HCT116 (cell line): ENCODE results near the gene FGF19. TPM values are rescaled to one million over a fixed set of nuclear protein-coding genes. Genes with fewer than 3 reads are reported as not detected.

Experiments
- ATAC-seq: fragments of 200-7000 bp; cut with Tn5 transposase; 2 replicates; pipeline ENCODE4 v1.9.1; 2020; ENCODE audit warnings: mild to moderate bottlenecking, moderate library complexity
- BruUV-seq: library from RNA; stranded (reverse); fragments of 400-500 nt; replicated peaks from 2 replicates; lab custom pipeline; 2021; lab: Mats Ljungman, UMichigan
- CTCF ChIA-PET: fragments of 300-600 bp; sonication (Branson Sonifier 250); formaldehyde crosslinking; loops from one replicate; lab custom pipeline; 2021; ENCODE audit warnings: antibody characterized with exemption; lab: Charles Lee
- POLR2A ChIA-PET: fragments of 300-600, 350-600 bp; sonication (Branson Sonifier 250); formaldehyde crosslinking; loops from one replicate; lab custom pipeline; 2021; ENCODE audit warnings: antibody characterized with exemption; lab: Charles Lee
- RAD21 ChIA-PET, 2 experiments: fragments of 300-600 bp; sonication (Branson Sonifier 250); formaldehyde crosslinking; loops; one replicate each; lab custom pipeline; 2023; ENCODE audit warnings: low total read pairs in 2 of 2; ENCODE audit not compliant: uncharacterized antibody in 2 of 2, unreplicated experiment in 2 of 2, low non-redundant PET in 1 of 2; lab: Charles Lee
- DNase-seq: peaks from one replicate; pipeline ENCODE4 v3.0.0-alpha.2; 2010; ENCODE audit warnings: low read depth, low spot score
- H2AFZ ChIP-seq: fragments of 200-600 bp; shearing (Covaris generic), sonication (generic); 2 replicates; pipeline ENCODE4 v1.6.1; 2017; ENCODE audit warnings: low read depth, mixed run types, mixed read lengths, antibody characterized with exemption, low read length; ENCODE audit not compliant: poor library complexity, severe bottlenecking
- H3K27ac ChIP-seq: 2 replicates; pipeline ENCODE4 v1.5.1; 2012; ENCODE audit warnings: low read depth, low read length
- H3K27me3 ChIP-seq: fragments of 200-600 bp; sonication (generic); 2 replicates; pipeline ENCODE4 v1.6.1; 2016; ENCODE audit warnings: mixed run types, low read length, mixed read lengths; ENCODE audit not compliant: insufficient read depth
- H3K36me3 ChIP-seq, 2 experiments: fragments of 200-500 bp in 1 of 2; fragments of 200-600 bp in 1 of 2; sonication (Bioruptor generic) in 1 of 2; sonication (generic) in 1 of 2; 2 replicates each; pipeline versions ENCODE4 v1.5.1 to v1.6.1; 2014 to 2016; ENCODE audit warnings: low read length in 2 of 2, inconsistent platforms in 1 of 2, mixed read lengths in 1 of 2, mixed run types in 1 of 2; ENCODE audit not compliant: insufficient read depth in 2 of 2, control insufficient read depth in 1 of 2
- H3K4me1 ChIP-seq, 2 experiments: fragments of 200-600 bp in 1 of 2; sonication (generic) in 1 of 2; 2 replicates each; pipeline versions ENCODE4 v1.5.1 to v1.6.1; 2012 to 2017; ENCODE audit warnings: low read length in 2 of 2, inconsistent platforms in 1 of 2, mild to moderate bottlenecking in 1 of 2, mixed read lengths in 1 of 2, mixed run types in 1 of 2, moderate library complexity in 1 of 2; ENCODE audit not compliant: insufficient read depth in 2 of 2, control insufficient read depth in 1 of 2
- H3K4me2 ChIP-seq: fragments of 200-600 bp; sonication (generic); 2 replicates; pipeline ENCODE4 v1.6.1; 2017; ENCODE audit warnings: mixed run types, low read length, mixed read lengths
- H3K4me3 ChIP-seq, 2 experiments: fragments of 200-600 bp in 1 of 2; sonication (generic) in 1 of 2; replicated peaks in 1 of 2; 2 replicates each; pipeline ENCODE4 v1.5.1; 2011 to 2016; ENCODE audit warnings: low read length in 2 of 2, control low read depth in 1 of 2, low read depth in 1 of 2, mild to moderate bottlenecking in 1 of 2, mixed read lengths in 1 of 2, mixed run types in 1 of 2
- H3K79me2 ChIP-seq: fragments of 200-600 bp; sonication (generic); 2 replicates; pipeline ENCODE4 v1.6.1; 2017; ENCODE audit warnings: mild to moderate bottlenecking, mixed run types, low read length, moderate library complexity, mixed read lengths; ENCODE audit not compliant: insufficient read depth
- H3K9ac ChIP-seq: fragments of 200-600 bp; sonication (generic); 2 replicates; pipeline ENCODE4 v1.6.1; 2016; ENCODE audit warnings: low read length, mixed read lengths
- H3K9me2 ChIP-seq: fragments of 200-600 bp; sonication (generic), shearing (Covaris generic); 2 replicates; pipeline ENCODE4 v1.6.1; 2017; ENCODE audit warnings: mixed run types, mild to moderate bottlenecking, moderate library complexity; ENCODE audit not compliant: insufficient read depth
- H3K9me3 ChIP-seq, 2 experiments: fragments of 200-500 bp in 1 of 2; fragments of 200-600 bp in 1 of 2; sonication (Bioruptor generic) in 1 of 2; sonication (generic) in 1 of 2; 2 replicates each; pipeline ENCODE4 v1.6.1; 2014 to 2017; ENCODE audit warnings: low read length in 2 of 2, mixed read lengths in 2 of 2, inconsistent platforms in 1 of 2, low read depth in 1 of 2, mild to moderate bottlenecking in 1 of 2, mixed run types in 1 of 2, moderate library complexity in 1 of 2; ENCODE audit not compliant: control insufficient read depth in 1 of 2, insufficient read depth in 1 of 2
- H4K20me1 ChIP-seq: fragments of 200-600 bp; sonication (generic), shearing (Covaris generic); 2 replicates; pipeline ENCODE4 v1.6.1; 2017; ENCODE audit warnings: mixed run types, mild to moderate bottlenecking, moderate library complexity; ENCODE audit not compliant: insufficient read depth
- CBX3 ChIP-seq: IDR thresholded peaks from 2 replicates; pipeline ENCODE4 v1.6.1; 2012; ENCODE audit warnings: low read depth
- CEBPB ChIP-seq: IDR thresholded peaks from 2 replicates; pipeline ENCODE4 v1.6.1; 2012; ENCODE audit warnings: low read depth
- EGR1 ChIP-seq: IDR thresholded peaks from 2 replicates; pipeline ENCODE4 v1.6.1; 2012; ENCODE audit warnings: low read depth
- ELF1 ChIP-seq: IDR thresholded peaks from 2 replicates; pipeline ENCODE4 v1.6.1; 2012; ENCODE audit warnings: low read depth, borderline replicate concordance
- EZH2 ChIP-seq: fragments of 200-600 bp; sonication (generic); IDR thresholded peaks from 2 replicates; pipeline ENCODE4 v1.6.1; 2017; ENCODE audit warnings: antibody characterized with exemption, mixed run types
- FOSL1 ChIP-seq: IDR thresholded peaks from 2 replicates; pipeline ENCODE4 v1.6.1; 2012; ENCODE audit warnings: low read depth
- JUND ChIP-seq: IDR thresholded peaks from 2 replicates; pipeline ENCODE4 v1.6.1; 2012
- MAX ChIP-seq: IDR thresholded peaks from 2 replicates; pipeline ENCODE4 v1.6.1; 2012
- POLR2A ChIP-seq: IDR thresholded peaks from 2 replicates; pipeline ENCODE4 v1.7.0; 2011; ENCODE audit warnings: borderline replicate concordance; ENCODE audit not compliant: insufficient read depth, insufficient read length; ENCODE audit errors: extremely low read depth
- POLR2AphosphoS5 ChIP-seq: IDR thresholded peaks from 2 replicates; pipeline ENCODE4 v1.6.1; 2011; ENCODE audit warnings: mild to moderate bottlenecking, low read depth, low read length, moderate library complexity
- SIN3A ChIP-seq: IDR thresholded peaks from 2 replicates; pipeline ENCODE4 v1.6.1; 2012; ENCODE audit warnings: low read depth
- TCF7L2 ChIP-seq: IDR thresholded peaks from 2 replicates; pipeline ENCODE4 v1.7.0; 2011; ENCODE audit warnings: borderline replicate concordance, inconsistent platforms; ENCODE audit not compliant: insufficient read depth, insufficient read length; ENCODE audit errors: extremely low read depth
- YY1 ChIP-seq: IDR thresholded peaks from 2 replicates; pipeline ENCODE4 v1.6.1; 2011; ENCODE audit warnings: low read length, low read depth, moderate library complexity, mild to moderate bottlenecking; ENCODE audit not compliant: insufficient replicate concordance; ENCODE audit errors: extremely low read depth
- ZBTB33 ChIP-seq: IDR thresholded peaks from 2 replicates; pipeline ENCODE4 v1.6.1; 2011; ENCODE audit warnings: mild to moderate bottlenecking, low read length, moderate library complexity; ENCODE audit not compliant: insufficient replicate concordance; ENCODE audit errors: extremely low read depth
- ZFX ChIP-seq: fragments of 450-650 bp; IDR thresholded peaks from 2 replicates; pipeline ENCODE4 v1.6.1; 2017
- intact Hi-C: fragments of 100-400 bp; cut with micrococcal nuclease; formaldehyde crosslinking; loops from 2 replicates; pipeline ENCODE4 v1.10.0; 2022
- total RNA-seq: library from RNA; stranded (reverse); gene quantifications from one replicate; pipeline ENCODE4 v1.2.1, GENCODE V29; 2021; ENCODE audit not compliant: unreplicated experiment
- TF ChIP-seq, protein P1 (sequence below): IDR thresholded peaks from 2 replicates; pipeline ENCODE4 v1.6.1; 2012; ENCODE audit warnings: low read depth
- TF ChIP-seq, protein P2 (sequence below), 3 experiments: fragments of 200-600 bp in 1 of 3; sonication (generic) in 1 of 3; IDR thresholded peaks in 2 of 3; conservative IDR thresholded peaks in 1 of 3; 2 replicates each; pipeline ENCODE4 v1.5.1; 2012 to 2017; ENCODE audit warnings: low read depth in 2 of 3, low read length in 2 of 3, antibody characterized with exemption in 1 of 3, borderline replicate concordance in 1 of 3, control low read depth in 1 of 3, mild to moderate bottlenecking in 1 of 3, mixed read lengths in 1 of 3, mixed run types in 1 of 3, moderate library complexity in 1 of 3; ENCODE audit not compliant: insufficient read depth in 1 of 3

Gene FGF19
- total RNA-seq, 1 experiment from 2014 or later: 37.5 TPM

- no peaks in the 10 kb centered on the region for H3K9me2 ChIP-seq
- RAD21 ChIA-PET: no interaction called here
- no peaks in the 10 kb centered on the region for H3K27me3 ChIP-seq
- no peak overlapping the region for H2AFZ ChIP-seq
- TSS peak; percentile 97 for BruUV-seq
- H3K4me1 ChIP-seq: peaks cover 13 to 20% of the 10 kb centered on the region in 2 experiments
- peak overlapping the region; percentile 91 to 97 for H3K4me3 ChIP-seq
- intact Hi-C loops: loop anchor here (5.0 kb wide), 1 partner anchor 190 kb away; no protein-coding TSS in a partner anchor
- no peaks in the 10 kb centered on the region for H3K9me3 ChIP-seq
- CTCF ChIA-PET: interaction anchor here (0.6 to 1.4 kb wide), 8 partner anchors 7 to 1252 kb away, joined by 3 to 5 read pairs (median 3); no protein-coding TSS in a partner anchor
- H4K20me1 ChIP-seq: no peaks in the 10 kb centered on the region
- POLR2A ChIA-PET: interaction anchor here (0.6 to 2.0 kb wide), 16 partner anchors 11 to 203 kb away, joined by 3 to 12 read pairs (median 3); no protein-coding TSS in a partner anchor
- peaks cover 0 to 6% of the 10 kb centered on the region in 2 experiments; a peak in 1 of 4 replicates for H3K36me3 ChIP-seq
- H3K4me2 ChIP-seq: peak overlapping the region; percentile 94
- peaks cover 9% of the 10 kb centered on the region; the same call in 1 of the 2 replicates for H3K79me2 ChIP-seq
- TF ChIP-seq, protein P1, sequence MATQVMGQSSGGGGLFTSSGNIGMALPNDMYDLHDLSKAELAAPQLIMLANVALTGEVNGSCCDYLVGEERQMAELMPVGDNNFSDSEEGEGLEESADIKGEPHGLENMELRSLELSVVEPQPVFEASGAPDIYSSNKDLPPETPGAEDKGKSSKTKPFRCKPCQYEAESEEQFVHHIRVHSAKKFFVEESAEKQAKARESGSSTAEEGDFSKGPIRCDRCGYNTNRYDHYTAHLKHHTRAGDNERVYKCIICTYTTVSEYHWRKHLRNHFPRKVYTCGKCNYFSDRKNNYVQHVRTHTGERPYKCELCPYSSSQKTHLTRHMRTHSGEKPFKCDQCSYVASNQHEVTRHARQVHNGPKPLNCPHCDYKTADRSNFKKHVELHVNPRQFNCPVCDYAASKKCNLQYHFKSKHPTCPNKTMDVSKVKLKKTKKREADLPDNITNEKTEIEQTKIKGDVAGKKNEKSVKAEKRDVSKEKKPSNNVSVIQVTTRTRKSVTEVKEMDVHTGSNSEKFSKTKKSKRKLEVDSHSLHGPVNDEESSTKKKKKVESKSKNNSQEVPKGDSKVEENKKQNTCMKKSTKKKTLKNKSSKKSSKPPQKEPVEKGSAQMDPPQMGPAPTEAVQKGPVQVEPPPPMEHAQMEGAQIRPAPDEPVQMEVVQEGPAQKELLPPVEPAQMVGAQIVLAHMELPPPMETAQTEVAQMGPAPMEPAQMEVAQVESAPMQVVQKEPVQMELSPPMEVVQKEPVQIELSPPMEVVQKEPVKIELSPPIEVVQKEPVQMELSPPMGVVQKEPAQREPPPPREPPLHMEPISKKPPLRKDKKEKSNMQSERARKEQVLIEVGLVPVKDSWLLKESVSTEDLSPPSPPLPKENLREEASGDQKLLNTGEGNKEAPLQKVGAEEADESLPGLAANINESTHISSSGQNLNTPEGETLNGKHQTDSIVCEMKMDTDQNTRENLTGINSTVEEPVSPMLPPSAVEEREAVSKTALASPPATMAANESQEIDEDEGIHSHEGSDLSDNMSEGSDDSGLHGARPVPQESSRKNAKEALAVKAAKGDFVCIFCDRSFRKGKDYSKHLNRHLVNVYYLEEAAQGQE: no peak
- peak; percentile 97 for TF ChIP-seq POLR2AphosphoS5
- no peak for TF ChIP-seq EZH2
- TF ChIP-seq CEBPB: no peak
- TF ChIP-seq EGR1: no peak
- TF ChIP-seq TCF7L2: no peak
- TF ChIP-seq, protein P2, sequence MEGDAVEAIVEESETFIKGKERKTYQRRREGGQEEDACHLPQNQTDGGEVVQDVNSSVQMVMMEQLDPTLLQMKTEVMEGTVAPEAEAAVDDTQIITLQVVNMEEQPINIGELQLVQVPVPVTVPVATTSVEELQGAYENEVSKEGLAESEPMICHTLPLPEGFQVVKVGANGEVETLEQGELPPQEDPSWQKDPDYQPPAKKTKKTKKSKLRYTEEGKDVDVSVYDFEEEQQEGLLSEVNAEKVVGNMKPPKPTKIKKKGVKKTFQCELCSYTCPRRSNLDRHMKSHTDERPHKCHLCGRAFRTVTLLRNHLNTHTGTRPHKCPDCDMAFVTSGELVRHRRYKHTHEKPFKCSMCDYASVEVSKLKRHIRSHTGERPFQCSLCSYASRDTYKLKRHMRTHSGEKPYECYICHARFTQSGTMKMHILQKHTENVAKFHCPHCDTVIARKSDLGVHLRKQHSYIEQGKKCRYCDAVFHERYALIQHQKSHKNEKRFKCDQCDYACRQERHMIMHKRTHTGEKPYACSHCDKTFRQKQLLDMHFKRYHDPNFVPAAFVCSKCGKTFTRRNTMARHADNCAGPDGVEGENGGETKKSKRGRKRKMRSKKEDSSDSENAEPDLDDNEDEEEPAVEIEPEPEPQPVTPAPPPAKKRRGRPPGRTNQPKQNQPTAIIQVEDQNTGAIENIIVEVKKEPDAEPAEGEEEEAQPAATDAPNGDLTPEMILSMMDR (IDR thresholded peaks at IDR 0.05 in 2 of 3, conservative IDR thresholded peaks at IDR 0.05 in 1 of 3; ENCODE audit: borderline replicate concordance in 1 of 3, insufficient read depth in 1 of 3, low read depth in 2 of 3, low read length in 2 of 3): no peak
- no peak for TF ChIP-seq ZBTB33
- TF ChIP-seq MAX: peak; percentile 72
- no peak; the same call in 1 of the 2 replicates for TF ChIP-seq CBX3
- no peak for TF ChIP-seq FOSL1
- no peak for TF ChIP-seq SIN3A
- peak; percentile 79; the same call in 1 of the 2 replicates for TF ChIP-seq ZFX
- TF ChIP-seq POLR2A: peak; percentile 90
- TF ChIP-seq ELF1: no peak; the same call in 1 of the 2 replicates
- no peak for TF ChIP-seq JUND
- peak; percentile 40 for TF ChIP-seq YY1
- TF ChIP-seq, all 23 proteins: peak for 5
- Histone ChIP-seq H3K9ac (peak overlapping the region; percentile 88), H3K27ac (peak overlapping the region; percentile 88)
- DNase-seq (peak; percentile 75), ATAC-seq (peak; percentile 88)
Observed at GRCh38 chr11:69711822-69712801, 8.3 kb upstream of the FGF19 start.
